WTC11 (cell line): ENCODE results near the gene SLC11A1. TPM values are rescaled to one million over a fixed set of nuclear protein-coding genes. Genes with fewer than 3 reads are reported as not detected.

Experiments
- ATAC-seq: fragments of 200-7000 bp; cut with Tn5 transposase; 2 replicates; pipeline ENCODE4 v1.10.0; 2021; ENCODE audit warnings: mild to moderate bottlenecking, moderate library complexity
- CTCF ChIA-PET: fragments of 300-600 bp; sonication (Branson Sonifier 250); formaldehyde crosslinking; loops from one replicate; lab custom pipeline; 2021; ENCODE audit warnings: antibody characterized with exemption; lab: Charles Lee
- POLR2A ChIA-PET: fragments of 350-600 bp; sonication (Branson Sonifier 250); formaldehyde crosslinking; loops from one replicate; lab custom pipeline; 2021; ENCODE audit warnings: antibody characterized with exemption; lab: Charles Lee
- DNase-seq: peaks from one replicate; pipeline ENCODE4 v3.0.0; 2021; ENCODE audit warnings: low spot score
- H3K27ac Mint-ChIP-seq: 2 replicates; pipeline ENCODE4 v1.8.0; 2021; ENCODE audit warnings: mixed read lengths
- H3K27me3 Mint-ChIP-seq: 2 replicates; pipeline ENCODE4 v1.8.0; 2021; ENCODE audit warnings: low read depth, mild to moderate bottlenecking, moderate library complexity, mixed read lengths
- H3K36me3 Mint-ChIP-seq: 2 replicates; pipeline ENCODE4 v1.8.0; 2021; ENCODE audit warnings: mixed read lengths
- H3K4me1 Mint-ChIP-seq: 2 replicates; pipeline ENCODE4 v1.8.0; 2022; ENCODE audit warnings: mixed read lengths
- H3K4me3 Mint-ChIP-seq: 2 replicates; pipeline ENCODE4 v1.8.0; 2021; ENCODE audit warnings: mild to moderate bottlenecking, moderate library complexity, mixed read lengths
- H3K9me3 Mint-ChIP-seq: 2 replicates; pipeline ENCODE4 v1.8.0; 2021; ENCODE audit warnings: mixed read lengths
- ARID4B ChIP-seq: sonication (generic); formaldehyde crosslinking; IDR thresholded peaks from 2 replicates; pipeline ENCODE4 v1.8.0; 2023; ENCODE audit warnings: missing genetic modification reagents, mild to moderate bottlenecking, borderline replicate concordance
- ATF1 ChIP-seq: sonication (generic); formaldehyde crosslinking; IDR thresholded peaks from 2 replicates; pipeline ENCODE4 v1.8.1; 2023; ENCODE audit warnings: mild to moderate bottlenecking, moderate library complexity, missing genetic modification reagents
- CDX4 ChIP-seq: fragments of 250-450 bp; sonication (Bioruptor Pico); IDR thresholded peaks from 2 replicates; pipeline ENCODE4 v1.9.0; 2021; ENCODE audit warnings: moderate library complexity, mild to moderate bottlenecking, inconsistent platforms, borderline replicate concordance
- CREM ChIP-seq: sonication (generic); formaldehyde crosslinking; IDR thresholded peaks from 2 replicates; pipeline ENCODE4 v1.8.1; 2022; ENCODE audit warnings: mild to moderate bottlenecking, missing genetic modification reagents, moderate library complexity
- FOXJ3 ChIP-seq: sonication (generic); formaldehyde crosslinking; IDR thresholded peaks from 2 replicates; pipeline ENCODE4 v1.9.0; 2021; ENCODE audit warnings: missing genetic modification reagents, mild to moderate bottlenecking, borderline replicate concordance
- HMGA2 ChIP-seq: fragments of 250-450 bp; sonication (Bioruptor Pico); IDR thresholded peaks from 2 replicates; pipeline ENCODE4 v1.4.0; 2021; ENCODE audit warnings: mild to moderate bottlenecking, moderate library complexity
- JUN ChIP-seq: sonication (generic); formaldehyde crosslinking; IDR thresholded peaks from 2 replicates; pipeline ENCODE4 v1.8.0; 2023; ENCODE audit warnings: mild to moderate bottlenecking, missing genetic modification reagents
- KAT7 ChIP-seq: sonication (generic); formaldehyde crosslinking; IDR thresholded peaks from 2 replicates; pipeline ENCODE4 v1.8.1; 2023; ENCODE audit warnings: missing genetic modification reagents, mild to moderate bottlenecking, borderline replicate concordance
- NFE2L1 ChIP-seq: sonication (generic); formaldehyde crosslinking; IDR thresholded peaks from 2 replicates; pipeline ENCODE4 v1.8.1; 2023; ENCODE audit warnings: missing genetic modification reagents
- NFYB ChIP-seq: sonication (generic); formaldehyde crosslinking; conservative IDR thresholded peaks from 2 replicates; pipeline ENCODE4 v1.8.0; 2022; ENCODE audit warnings: low read depth, missing genetic modification reagents
- PRRX2 ChIP-seq: fragments of 250-450 bp; sonication (Bioruptor Pico); IDR thresholded peaks from 2 replicates; pipeline ENCODE4 v1.8.0; 2021; ENCODE audit warnings: mild to moderate bottlenecking
- RORB ChIP-seq: fragments of 250-450 bp; sonication (Bioruptor Pico); IDR thresholded peaks from 2 replicates; pipeline ENCODE4 v1.9.0; 2021; ENCODE audit warnings: mild to moderate bottlenecking
- SP1 ChIP-seq: sonication (generic); formaldehyde crosslinking; conservative IDR thresholded peaks from 2 replicates; pipeline ENCODE4 v1.8.1; 2022; ENCODE audit warnings: missing genetic modification reagents
- ZBTB43 ChIP-seq: sonication (generic); formaldehyde crosslinking; IDR thresholded peaks from 2 replicates; pipeline ENCODE4 v1.8.1; 2023; ENCODE audit warnings: mild to moderate bottlenecking, missing genetic modification reagents
- ZMAT4 ChIP-seq: fragments of 250-450 bp; sonication (Bioruptor Pico); IDR thresholded peaks from 2 replicates; pipeline ENCODE4 v1.9.0; 2021; ENCODE audit warnings: mild to moderate bottlenecking
- ZNF138 ChIP-seq: sonication (generic); formaldehyde crosslinking; conservative IDR thresholded peaks from 2 replicates; pipeline ENCODE4 v1.8.1; 2022; ENCODE audit warnings: mild to moderate bottlenecking, moderate library complexity, missing genetic modification reagents
- ZNF423 ChIP-seq: fragments of 250-450 bp; sonication (Bioruptor Pico); IDR thresholded peaks from 2 replicates; pipeline ENCODE4 v2.1.2; 2022; ENCODE audit warnings: mild to moderate bottlenecking, moderate library complexity
- total RNA-seq: library from RNA; stranded (reverse); gene quantifications from 3 replicates; pipeline ENCODE4 v1.2.3, GENCODE V29; 2021
- TF ChIP-seq, protein P1 (sequence below): sonication (generic); formaldehyde crosslinking; IDR thresholded peaks from 2 replicates; pipeline ENCODE4 v1.8.1; 2023; ENCODE audit warnings: mild to moderate bottlenecking, moderate library complexity, missing genetic modification reagents
- TF ChIP-seq, protein P2 (sequence below): fragments of 250-450 bp; sonication (Bioruptor Pico); IDR thresholded peaks from 2 replicates; pipeline ENCODE4 v1.8.0; 2021; ENCODE audit warnings: mild to moderate bottlenecking
- TF ChIP-seq, protein P3 (sequence below): sonication (generic); formaldehyde crosslinking; IDR thresholded peaks from 2 replicates; pipeline ENCODE4 v1.8.0; 2022; ENCODE audit warnings: mild to moderate bottlenecking, missing genetic modification reagents

Gene SLC11A1
- total RNA-seq, 1 experiment from 2014 or later = 0.31 TPM

DNA sequence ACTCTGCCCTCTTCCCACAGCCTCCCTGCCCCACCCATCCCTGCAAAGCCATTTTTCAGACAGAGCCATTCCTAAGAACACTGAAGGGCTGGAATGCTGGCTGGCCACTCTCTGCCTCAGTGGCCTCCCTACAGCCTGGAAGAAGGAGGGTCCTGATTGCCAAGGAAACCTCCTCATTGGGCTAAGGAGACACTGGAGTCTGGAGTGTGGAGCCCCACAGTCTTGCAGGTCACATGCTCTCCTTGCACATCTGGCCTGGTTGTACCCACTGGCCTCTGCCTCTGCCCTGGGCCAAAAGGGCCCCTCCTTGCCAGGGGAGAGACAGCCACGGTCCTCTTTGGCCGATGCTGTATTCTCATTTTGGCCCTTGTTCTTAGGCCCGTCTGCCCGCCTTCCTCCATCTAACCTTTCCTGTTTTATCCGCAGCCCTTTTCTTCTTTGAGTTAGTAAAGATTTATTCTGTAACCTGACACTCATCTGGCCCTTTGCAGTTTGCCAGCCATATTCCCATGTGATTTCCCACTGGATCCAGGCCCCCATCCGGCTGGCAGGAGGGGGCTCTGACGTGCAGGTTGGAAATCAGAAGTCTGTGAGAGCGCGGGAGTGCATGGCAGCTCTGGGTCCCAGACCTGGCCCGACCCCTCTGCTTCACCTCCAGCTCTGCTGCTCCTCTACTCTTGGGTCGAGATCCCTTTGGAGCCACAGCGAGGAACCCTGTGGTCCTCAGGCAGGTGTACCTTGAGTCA lies 36.4 kb upstream of the SLC11A1 start:
- H3K4me1 Mint-ChIP-seq = peaks cover 10% of the 10 kb centered on the region
- no peak for TF ChIP-seq CREM (CRISPR knock-in tag)
- TF ChIP-seq HMGA2 (CRISPR knock-in tag) = no peak
- TF ChIP-seq ZNF423 (CRISPR knock-in tag) = no peak
- no peak for TF ChIP-seq CDX4 (CRISPR knock-in tag)
- TF ChIP-seq, protein P1, sequence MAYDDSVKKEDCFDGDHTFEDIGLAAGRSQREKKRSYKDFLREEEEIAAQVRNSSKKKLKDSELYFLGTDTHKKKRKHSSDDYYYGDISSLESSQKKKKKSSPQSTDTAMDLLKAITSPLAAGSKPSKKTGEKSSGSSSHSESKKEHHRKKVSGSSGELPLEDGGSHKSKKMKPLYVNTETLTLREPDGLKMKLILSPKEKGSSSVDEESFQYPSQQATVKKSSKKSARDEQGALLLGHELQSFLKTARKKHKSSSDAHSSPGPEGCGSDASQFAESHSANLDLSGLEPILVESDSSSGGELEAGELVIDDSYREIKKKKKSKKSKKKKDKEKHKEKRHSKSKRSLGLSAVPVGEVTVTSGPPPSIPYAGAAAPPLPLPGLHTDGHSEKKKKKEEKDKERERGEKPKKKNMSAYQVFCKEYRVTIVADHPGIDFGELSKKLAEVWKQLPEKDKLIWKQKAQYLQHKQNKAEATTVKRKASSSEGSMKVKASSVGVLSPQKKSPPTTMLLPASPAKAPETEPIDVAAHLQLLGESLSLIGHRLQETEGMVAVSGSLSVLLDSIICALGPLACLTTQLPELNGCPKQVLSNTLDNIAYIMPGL (CRISPR knock-in tag) = no peak
- no peak for TF ChIP-seq PRRX2
- no peak for TF ChIP-seq KAT7
- no peak for TF ChIP-seq NFYB (CRISPR knock-in tag)
- TF ChIP-seq ZBTB43 (CRISPR knock-in tag) = no peak
- no peak for TF ChIP-seq NFE2L1 (CRISPR knock-in tag)
- no peak for TF ChIP-seq ZMAT4 (CRISPR knock-in tag)
- no peak for TF ChIP-seq FOXJ3 (CRISPR knock-in tag)
- TF ChIP-seq ZNF138 (CRISPR knock-in tag) = no peak
- no peak for TF ChIP-seq JUN (CRISPR knock-in tag)
- TF ChIP-seq SP1 (CRISPR knock-in tag) = no peak
- TF ChIP-seq, protein P2, sequence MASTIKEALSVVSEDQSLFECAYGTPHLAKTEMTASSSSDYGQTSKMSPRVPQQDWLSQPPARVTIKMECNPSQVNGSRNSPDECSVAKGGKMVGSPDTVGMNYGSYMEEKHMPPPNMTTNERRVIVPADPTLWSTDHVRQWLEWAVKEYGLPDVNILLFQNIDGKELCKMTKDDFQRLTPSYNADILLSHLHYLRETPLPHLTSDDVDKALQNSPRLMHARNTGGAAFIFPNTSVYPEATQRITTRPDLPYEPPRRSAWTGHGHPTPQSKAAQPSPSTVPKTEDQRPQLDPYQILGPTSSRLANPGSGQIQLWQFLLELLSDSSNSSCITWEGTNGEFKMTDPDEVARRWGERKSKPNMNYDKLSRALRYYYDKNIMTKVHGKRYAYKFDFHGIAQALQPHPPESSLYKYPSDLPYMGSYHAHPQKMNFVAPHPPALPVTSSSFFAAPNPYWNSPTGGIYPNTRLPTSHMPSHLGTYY (CRISPR knock-in tag) = no peak
- no peak for TF ChIP-seq ATF1 (CRISPR knock-in tag)
- 0 out of 2 replicates have a peak, but pooled peaks cover 3% of the 10 kb centered on the region for H3K36me3 Mint-ChIP-seq
- H3K27ac Mint-ChIP-seq = no peak overlapping the region
- no peak for ATAC-seq
- ChIA-PET POLR2A (no interaction called here), CTCF (no interaction called here)
- H3K4me3 Mint-ChIP-seq = no peak overlapping the region
- H3K27me3 Mint-ChIP-seq = no peaks in the 10 kb centered on the region
- no peak for DNase-seq
- H3K9me3 Mint-ChIP-seq = peaks cover 5% of the 10 kb centered on the region

DNA sequence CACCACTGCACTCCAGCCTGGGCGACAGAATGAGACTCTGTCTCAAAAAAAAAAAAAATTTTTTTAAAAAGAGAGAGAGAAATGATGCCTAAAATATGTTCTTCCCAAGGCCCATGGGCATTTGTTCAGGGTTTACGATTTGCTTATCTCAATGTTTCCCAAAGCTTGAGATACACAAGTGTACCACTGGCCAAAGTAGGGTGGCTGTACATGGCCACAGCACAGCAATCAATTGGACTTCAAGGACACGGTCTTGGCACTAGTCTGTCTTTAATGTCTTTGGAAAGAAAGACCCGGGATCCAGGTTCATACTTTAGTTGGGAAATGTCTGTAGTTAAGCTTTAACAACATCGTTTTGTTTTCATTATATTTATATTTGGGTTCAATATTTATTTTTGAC lies 34.9 kb upstream of the SLC11A1 start:
- TF ChIP-seq RORB (CRISPR knock-in tag) (no peak), ARID4B (CRISPR knock-in tag) (no peak)
- TF ChIP-seq, protein P3, sequence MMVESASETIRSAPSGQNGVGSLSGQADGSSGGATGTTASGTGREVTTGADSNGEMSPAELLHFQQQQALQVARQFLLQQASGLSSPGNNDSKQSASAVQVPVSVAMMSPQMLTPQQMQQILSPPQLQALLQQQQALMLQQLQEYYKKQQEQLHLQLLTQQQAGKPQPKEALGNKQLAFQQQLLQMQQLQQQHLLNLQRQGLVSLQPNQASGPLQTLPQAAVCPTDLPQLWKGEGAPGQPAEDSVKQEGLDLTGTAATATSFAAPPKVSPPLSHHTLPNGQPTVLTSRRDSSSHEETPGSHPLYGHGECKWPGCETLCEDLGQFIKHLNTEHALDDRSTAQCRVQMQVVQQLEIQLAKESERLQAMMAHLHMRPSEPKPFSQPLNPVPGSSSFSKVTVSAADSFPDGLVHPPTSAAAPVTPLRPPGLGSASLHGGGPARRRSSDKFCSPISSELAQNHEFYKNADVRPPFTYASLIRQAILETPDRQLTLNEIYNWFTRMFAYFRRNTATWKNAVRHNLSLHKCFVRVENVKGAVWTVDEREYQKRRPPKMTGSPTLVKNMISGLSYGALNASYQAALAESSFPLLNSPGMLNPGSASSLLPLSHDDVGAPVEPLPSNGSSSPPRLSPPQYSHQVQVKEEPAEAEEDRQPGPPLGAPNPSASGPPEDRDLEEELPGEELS (CRISPR knock-in tag) = no peak
- ChIA-PET POLR2A (no interaction called here), CTCF (no interaction called here)
- H3K36me3 Mint-ChIP-seq = peaks cover 16% of the 10 kb centered on the region
- DNase-seq = no peak
- H3K27me3 Mint-ChIP-seq = no peaks in the 10 kb centered on the region
- H3K4me3 Mint-ChIP-seq = no peak overlapping the region
- H3K4me1 Mint-ChIP-seq = peaks cover 12% of the 10 kb centered on the region
- H3K27ac Mint-ChIP-seq = no peak overlapping the region
- H3K9me3 Mint-ChIP-seq = peaks cover 18% of the 10 kb centered on the region
- ATAC-seq = no peak
